ENCODE measurements around the gene LMX1A.

- TF ChIP-seq EP300 (IDR thresholded peaks at IDR 0.05; ENCODE audit: borderline replicate concordance) (no peak), CEBPB (IDR thresholded peaks at IDR 0.05) (no peak)
Measured at GRCh38 chr1:165174491-165174890, 182.0 kb downstream of the LMX1A start.
